Activated CD8-positive, alpha-beta memory T cell treated with anti-CD3 and anti-CD28 coated beads for 24 hours (primary cell): ENCODE measurements around the gene ANKRD22.
"Not testable (repeated sequence)": the region's sequence is repeated elsewhere in the genome, so short reads cannot be mapped to it uniquely, and the experiment has no call there.

Experiments used
- DNase-seq: peaks from one replicate; pipeline ENCODE4 v3.0.0-alpha.2; 2020

The ANKRD22 gene

DNA sequence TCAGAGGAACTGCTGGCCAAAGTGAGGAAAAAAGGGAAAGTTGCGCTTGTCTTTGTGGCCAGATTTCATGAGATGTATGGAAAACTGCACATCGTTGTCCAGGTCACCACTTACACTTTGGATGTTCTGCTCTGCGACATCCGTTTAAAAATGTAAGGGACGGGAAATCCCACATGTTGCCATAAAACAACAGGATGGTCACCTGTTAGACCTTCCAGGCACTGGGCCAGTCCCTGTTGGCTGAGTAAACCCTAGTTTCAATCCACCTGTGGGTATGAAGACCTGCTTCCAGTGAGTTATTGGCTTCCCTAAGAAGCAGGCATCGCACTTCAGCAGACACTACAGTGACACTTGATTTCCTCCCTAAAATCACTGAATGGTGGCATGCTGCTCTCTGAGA is 25.7 kb upstream of the ANKRD22 start:
- no peak for DNase-seq

DNA sequence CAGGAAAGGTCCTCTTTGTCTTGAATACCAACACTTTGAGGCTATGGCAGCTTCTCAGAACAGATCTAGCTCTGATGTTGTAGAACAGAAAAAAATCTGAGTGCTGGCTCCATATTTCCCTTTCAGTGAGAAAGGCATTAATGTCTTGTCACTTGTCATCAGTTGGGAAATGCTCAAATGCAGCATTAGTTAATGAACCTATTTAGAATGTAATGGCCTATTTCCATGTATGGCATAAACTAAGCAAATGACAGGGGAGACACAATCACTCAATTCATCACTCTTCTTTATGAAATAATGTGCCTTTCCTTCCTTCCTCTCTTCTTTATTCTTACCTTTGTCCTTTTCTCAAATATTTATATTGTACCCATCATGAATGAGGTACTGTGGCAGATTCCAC is 23.4 kb upstream of the ANKRD22 start:
- no peak for DNase-seq

DNA sequence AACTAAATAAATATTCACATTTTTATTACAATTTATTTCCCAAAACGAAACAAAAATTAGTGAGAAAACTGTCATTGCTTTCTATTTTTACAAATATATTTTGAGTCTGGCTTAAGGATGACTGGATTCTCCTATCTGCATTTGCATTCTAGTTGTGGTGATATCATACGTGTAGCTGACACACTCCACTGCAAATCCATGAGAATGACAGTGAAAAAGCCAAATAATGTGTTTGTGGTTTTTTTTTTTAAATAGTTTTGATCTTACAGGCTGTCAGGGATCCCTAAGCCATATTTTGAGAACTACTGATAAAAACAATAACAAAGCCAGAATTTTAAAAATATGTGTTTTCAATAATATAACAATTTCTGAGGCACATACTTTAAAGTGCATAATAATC is 22.6 kb upstream of the ANKRD22 start:
- DNase-seq, result no peak

DNA sequence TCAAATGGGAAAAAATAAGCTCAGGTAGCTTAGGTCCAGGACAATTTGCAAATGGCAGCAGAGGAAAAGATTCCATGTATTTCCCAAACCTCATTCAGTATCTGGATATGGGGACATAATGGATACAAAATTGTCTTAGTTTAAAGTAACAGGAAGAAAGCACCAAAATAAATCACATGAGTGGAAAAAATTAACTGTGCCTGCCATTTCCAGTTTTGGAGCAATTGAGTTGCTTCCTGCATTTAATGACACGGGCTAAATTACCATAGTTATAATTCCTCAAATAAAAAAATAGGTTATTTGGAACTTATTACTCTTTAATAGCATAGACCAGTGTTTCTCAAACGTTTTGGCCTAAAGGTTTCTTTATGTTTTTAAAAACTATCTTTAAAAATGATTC is 22.1 kb upstream of the ANKRD22 start:
- no peak for DNase-seq

DNA sequence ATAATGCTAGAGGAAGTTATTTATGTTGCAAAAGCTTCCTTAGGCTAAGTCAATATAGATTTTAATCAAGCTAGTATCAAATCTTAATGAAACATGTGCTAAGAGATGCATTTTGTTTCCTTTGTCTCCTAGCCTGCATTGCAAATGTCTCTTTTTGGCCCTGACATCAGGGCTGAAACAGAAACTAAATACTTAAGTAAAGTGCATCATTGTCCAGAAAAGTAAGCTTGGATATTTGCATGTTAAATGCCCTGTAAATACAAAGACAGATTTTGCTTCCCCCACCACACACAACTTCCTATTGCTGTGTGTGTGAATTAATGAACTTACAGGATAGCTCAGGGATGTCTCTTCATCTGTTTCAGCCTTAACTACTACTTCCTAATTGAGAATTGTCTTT is 18.4 kb upstream of the ANKRD22 start:
- no peak for DNase-seq

DNA sequence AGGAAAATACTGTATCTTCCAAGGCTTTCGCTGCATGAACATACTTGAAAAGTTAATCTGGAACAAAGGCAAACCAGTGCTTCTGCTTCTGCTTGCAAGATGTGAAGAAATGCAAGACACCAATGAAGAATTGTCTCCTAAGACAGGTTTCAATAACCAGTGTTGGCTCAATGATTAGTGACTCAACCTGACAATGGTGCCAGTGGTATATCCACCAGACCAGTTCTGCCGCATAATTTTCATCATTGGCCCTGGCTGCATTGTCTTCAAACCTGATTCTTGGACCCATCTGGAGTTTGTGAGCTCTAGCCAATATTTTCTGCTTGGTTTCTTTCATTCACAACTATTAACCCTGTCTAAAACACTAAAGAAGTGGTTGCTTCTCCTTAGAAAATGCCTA is 14.8 kb upstream of the ANKRD22 start:
- no peak for DNase-seq

DNA sequence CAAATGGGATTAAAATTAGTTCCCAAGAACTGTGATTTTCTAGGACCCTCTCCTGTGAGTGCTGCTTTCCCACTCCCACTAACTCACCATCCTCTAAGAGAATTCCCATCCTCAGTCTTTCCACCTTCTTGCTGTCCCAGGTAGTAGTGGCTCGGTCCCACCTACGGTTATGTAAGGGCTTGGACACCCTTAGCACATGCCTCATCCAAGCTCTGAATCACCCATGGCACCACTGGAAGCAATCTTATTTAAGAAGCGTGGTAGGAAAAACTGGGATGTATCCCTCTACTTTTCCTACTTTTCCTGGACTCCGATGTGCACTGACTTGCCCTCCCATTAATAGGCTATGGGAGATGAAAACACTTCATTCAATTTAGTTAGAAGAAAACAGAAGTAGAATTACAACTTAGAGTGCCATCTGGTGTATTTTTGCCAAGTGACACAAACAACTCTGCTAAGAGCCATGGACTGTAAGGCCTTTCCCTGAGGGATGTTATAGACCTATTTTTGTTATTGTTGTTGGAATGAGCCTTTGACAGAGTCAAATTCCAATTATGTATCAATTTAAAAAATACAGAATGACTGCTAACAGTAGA is 13.7 kb upstream of the ANKRD22 start:
- no peak for DNase-seq

DNA sequence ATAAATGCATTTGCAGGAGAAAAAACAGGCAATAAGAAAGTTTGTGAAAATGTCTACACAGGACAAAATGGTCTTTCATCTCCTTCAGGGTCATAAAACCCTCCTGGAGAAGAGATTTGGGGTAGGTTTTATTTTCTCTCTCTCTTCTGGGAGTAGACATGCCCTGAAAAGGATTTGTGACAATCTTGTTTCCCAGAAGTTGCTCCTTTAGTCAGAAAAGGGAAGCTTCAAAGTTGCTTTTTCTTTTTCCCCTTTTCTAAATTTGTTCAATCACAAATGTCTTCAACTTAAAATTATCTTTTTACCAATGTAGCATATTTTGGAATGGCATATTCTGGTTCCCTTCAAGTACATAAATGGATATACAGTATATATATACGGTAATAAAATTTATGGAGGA is 9.4 kb upstream of the ANKRD22 start:
- no peak for DNase-seq

DNA sequence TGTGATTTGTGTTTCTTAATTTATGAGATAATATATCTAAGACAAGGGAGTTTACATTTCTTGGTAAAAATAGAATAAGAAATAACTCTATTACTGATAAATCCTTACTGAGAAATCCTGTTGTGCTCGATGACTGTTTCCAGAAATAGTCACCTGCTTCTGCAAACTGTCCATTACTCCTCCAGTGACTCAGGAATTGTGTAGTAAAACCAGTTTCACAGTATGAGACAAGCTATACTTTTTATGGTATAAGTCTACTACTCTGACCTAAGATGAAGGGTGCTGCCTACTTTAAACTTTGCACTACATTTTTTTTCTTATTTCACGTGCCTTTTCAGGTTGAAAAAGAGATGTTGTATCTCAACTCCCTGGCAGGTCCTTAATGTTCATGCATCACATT is 6.8 kb upstream of the ANKRD22 start:
- DNase-seq, result no peak

DNA sequence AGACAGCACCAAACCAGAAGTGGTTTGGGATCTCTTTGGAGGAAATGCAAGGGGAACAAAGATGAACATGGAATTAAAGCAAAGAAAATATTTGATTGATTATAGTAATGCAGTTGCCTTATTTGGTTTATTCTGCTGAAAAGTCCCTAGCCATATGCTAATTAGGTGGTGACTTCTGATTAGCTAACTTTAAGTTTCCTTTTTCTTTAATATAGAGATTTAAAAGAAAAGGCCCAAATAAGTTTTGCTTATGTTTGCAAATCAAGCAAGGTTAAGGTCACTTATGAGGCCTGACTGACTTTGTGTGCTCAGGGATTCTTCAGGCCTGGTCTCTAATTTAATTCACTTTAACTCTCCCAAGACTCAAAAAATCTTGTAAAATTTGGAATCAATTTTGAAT is 6.2 kb upstream of the ANKRD22 start:
- no peak for DNase-seq

DNA sequence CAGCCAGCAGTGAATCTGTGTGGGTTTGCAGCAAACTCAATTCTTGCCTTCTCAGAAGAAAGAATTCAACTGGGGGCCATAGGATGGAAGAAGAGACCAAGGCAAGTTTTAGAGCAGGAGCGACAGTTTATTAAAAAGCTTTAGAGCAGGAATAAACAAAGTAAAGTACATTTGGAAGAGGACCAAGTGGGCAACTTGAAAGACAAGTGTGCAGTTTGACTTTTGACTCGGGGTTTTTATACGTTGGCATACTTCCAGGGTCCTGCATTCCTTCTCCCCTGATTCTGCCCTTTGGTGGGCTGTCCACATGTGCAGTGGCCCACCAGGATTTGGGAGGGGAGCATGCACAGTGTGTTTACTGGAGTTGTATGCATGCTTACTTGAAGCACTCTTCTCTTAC is 3.0 kb upstream of the ANKRD22 start:
- DNase-seq, result no peak

DNA sequence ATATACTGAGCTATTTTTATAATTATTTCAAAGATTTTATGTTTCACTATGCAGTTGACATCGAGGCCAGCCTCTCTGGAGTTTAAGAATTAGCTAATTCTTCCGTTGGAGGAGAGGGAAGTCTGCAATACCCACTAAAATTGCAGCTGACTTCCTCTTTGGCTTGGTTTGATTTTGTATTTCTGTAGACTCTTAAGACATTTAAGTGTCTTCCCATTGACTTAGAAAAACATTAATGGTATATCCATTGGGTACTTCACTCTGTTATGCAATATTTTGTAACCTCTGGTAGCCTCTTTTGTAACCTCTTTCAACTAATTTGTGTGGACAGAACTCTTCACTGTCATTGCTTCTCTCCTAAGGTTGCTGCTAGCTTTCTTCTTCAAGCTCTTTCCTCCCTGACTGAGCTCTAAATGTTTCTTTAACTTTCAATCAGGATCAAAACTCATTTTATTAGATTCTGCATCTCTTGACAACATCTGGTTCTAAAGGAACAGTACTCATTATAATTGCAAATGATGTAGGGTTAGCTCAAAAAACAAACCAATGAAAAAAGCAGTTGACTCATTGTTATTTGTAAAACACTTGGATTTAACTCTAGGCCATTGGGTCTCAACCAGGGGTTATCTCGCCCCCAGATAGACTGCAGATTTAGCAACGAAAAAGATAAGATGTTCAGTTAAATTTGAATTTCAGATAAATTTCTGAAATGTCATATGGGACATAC is 1.7 kb upstream of the ANKRD22 start:
- DNase-seq, result no peak

DNA sequence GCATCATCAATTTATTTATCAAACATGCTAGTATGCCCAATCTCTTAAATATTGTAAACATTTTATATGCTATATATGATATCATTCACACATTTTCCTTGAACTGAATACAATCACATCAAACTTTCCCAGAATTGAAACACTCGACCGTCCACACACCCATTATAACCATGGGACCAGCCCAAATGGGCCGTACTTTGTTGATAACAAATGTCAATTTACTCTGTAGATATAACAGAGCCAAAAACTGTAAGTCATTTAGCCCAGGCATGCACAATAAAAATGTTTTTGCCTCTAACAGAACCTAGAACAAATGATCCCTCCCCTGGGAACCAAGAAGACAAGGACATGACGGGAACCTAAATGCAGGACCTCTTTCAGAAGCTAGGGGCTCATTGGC is 683 bp upstream of the ANKRD22 start:
- DNase-seq, result no peak

DNA sequence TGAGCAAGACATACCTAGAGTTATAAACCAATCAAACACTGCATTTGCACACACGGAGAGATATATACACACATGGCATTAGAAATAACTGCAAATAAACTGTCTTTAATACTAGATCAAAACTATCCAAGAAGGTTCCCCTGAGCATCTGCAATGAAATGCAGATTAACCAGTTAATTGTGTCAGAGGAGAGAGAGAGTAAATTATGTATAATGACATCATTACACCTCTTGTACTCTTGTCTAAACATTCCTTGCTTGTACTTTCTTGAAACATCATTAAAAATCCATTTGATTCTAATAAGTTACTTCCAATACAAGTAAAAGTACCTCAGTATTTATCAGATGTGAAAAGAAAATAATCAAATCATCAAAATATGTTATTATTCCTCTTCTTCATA is 932 bp downstream of the ANKRD22 start:
- no peak for DNase-seq

DNA sequence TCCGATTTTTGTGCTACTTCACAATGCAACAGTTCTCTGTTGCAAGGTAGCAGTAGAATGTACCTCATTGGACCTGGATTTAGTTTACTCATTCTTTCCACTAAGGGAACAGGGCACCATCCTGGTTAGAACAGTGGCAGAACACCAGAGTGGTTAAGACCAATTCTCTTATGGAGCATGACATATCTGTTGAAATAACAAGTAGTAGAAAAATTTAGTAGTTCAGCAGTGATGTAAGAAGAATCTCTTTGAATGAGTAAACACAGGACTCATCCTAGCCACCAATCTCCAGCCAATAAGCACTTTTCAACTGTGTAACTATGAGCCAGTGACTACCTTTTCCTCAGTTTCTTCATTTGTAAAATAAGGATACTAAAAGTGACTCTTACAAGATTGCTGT is 2.4 kb downstream of the ANKRD22 start:
- DNase-seq, result no peak

DNA sequence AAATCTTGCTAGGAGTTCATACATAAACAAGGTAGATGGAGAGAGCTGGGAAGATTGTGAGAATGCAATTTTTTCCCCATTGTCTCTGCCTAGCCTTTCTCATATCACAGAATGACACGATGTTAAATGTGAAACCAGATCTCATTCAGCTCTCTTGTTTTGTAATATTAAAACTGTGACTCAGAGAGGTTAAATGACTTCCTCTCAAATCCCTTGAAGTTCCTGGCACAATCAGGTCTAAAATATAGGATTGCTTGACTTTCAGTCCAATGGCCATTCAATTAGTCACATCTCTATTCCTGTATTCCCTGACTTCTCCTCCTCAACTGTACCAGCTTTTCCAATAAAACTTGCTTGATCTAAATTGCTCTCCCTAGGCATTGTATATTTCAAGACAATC is 3.1 kb downstream of the ANKRD22 start:
- no peak for DNase-seq

DNA sequence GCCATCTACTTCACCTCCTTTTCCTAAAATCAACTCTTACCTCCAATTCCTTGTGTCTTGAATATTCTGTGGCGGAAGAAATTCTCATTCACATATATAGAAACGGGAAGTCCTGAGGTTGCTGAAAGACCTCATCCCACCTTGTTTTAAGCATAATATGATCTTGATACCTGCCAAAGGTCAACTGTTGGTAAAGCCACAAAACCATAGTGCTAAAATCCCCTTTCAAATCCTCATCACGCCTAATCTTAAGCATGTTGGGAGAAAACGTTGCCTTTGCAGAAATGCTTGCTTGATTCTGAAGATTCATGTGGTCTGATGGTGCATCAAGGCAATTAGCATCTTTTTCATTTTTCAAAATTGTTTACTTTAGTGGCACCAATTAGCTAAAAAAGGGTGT is 8.5 kb downstream of the ANKRD22 start:
- no peak for DNase-seq

DNA sequence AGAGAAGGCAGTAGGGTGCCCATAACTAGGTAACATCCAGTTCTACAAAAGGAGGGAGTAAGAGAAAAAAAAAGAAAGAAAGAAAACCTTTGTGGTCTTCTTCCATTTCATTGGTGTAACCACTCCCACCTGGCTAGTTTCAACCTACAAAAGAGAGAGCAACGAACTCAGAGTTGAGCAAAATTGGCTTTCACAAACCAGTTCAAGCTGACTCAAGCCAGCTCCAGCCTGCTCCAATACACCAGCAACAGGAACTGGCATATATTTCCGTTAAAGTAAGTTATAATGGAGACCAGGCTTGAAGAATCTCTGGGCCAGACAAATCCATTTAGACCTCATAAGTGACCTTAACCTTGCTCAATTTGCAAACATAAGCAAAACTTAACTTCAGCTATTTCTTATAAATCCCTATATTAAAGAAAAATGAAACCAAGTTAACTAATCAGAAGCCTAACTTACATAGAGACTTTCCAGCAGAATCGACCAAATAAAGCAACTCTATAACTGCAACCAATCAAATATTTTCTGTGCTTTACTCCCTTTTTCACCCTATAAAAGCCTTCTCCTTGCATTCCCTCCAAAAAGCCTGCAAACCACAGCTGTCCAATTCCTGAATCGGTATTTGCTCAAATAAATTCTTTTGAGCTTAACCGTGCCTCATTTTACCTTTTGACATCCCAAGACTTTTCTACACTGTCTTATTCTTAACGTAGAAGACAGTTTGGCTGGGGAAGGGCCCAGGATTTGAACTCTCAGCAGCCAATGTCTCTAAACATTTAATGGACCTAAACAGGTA is 10.1 kb downstream of the ANKRD22 start:
- DNase-seq, result no peak

DNA sequence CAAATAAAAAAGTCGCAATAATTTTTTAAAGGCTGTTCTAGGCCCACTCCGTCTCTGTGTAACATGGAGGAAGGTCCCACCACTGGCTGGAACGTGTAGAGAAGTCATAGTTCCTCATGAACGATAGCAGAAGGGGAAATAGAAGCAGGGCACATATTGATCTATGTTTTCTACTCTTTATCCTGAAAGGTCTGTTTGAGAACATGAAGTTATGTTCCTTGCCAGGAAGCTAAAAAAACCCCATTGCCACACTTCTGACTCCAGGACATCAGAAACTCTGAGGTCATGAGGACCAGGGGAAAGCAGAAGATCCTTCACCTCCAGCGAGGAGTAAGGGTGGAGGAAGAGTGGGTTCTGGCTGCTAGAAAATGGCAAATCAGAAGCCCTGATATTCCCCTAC is 10.8 kb downstream of the ANKRD22 start:
- no peak for DNase-seq

DNA sequence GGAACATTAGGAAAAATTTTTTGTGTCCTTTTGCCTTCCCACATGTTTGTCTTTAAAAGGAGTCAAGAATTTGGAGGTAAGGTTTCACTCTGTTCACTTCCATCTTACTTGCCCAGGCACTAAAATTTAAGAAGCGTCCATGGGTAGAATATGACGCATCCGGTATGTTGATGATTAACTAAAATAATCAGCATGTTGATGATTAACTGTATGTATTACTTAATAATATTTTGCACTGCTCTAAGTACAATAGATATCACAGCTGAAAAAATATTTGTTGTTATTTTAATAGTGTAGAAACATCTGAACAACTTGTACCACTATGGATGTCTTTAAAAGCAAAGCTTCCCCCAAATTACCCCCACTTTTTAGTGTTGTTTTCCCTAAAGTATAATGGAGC is 11.5 kb downstream of the ANKRD22 start:
- no peak for DNase-seq

DNA sequence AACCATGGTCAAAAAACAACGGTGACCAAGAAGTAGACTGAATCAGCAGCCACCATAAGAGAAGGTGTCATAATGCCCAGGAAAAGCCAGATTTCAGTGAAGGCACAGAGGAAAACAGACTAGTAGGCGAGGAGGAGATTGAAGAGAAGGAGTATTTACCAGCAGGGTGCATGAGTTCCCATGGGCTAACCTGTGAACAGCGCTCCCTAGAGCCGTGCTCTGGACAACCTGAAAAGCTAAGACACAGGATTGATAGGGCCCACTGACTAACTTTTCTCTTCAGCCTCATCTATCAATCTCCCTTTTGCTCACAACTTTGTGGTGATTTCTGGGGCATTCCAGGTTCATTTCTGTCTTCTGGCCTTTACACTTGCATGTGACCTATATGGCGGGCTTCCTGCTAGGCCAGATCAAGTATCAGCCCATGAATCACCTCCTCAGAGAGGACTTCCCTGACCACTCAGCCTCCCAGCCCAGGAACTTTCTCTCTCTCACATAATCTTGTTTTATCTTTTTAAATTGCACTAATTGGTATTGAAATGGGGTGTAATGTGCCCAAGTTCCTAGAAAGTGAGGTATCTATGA is 12.8 kb downstream of the ANKRD22 start:
- DNase-seq, result no peak

DNA sequence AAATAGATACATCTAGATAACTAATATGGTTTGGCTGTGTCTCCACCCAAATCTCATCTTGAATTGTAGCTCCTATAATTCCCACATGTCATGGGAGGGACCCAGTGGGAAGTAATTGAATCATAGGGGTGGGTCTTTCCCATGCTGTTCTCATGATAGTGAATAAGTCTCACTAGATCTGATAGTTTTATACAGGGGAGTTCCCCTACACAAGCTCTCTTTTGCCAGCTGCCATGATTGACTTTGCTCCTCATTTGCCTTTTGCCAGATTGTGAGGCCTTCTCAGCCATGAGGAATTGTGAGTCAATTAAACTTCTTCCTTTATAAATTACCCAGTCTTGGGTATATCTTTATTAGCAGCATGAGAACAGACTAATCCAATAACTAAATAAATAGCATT is 14.0 kb downstream of the ANKRD22 start:
- DNase-seq, result not testable (repeated sequence)

DNA sequence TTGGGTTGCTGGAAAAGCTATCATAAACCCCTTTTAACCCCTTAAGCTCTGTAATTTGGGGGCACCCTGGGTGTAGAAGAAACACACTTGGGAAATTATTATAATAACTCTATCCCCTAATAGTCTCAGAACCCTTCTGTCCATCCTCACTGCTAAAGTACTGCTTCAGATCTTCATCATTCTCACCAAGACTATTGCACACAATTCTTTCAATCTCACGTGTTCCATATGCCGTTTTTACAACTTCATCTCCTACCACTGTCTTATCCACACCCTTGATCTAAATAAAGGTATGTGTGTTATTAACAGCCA is 15.8 kb downstream of the ANKRD22 start:
- DNase-seq, result no peak
